Measurements from ENCODE around the gene AKNA. TPM values are rescaled to one million over a fixed set of nuclear protein-coding genes. Genes with fewer than 3 reads are reported as not detected.

The AKNA gene
- total RNA-seq, 1 donor from 2014 or later: 43.1 TPM

- no peak overlapping the region for H3K27ac Mint-ChIP-seq (ENCODE audit: unreplicated experiment)
- H3K27me3 Mint-ChIP-seq (ENCODE audit: low read depth): no peaks in the 10 kb centered on the region
- H3K36me3 Mint-ChIP-seq (ENCODE audit: low read depth): peaks cover 36% of the 10 kb centered on the region
- H3K4me1 Mint-ChIP-seq (ENCODE audit: low read depth): peaks cover 26% of the 10 kb centered on the region
- DNase-seq (ENCODE audit: low spot score): peak; percentile 47
- TF ChIP-seq, protein P1, sequence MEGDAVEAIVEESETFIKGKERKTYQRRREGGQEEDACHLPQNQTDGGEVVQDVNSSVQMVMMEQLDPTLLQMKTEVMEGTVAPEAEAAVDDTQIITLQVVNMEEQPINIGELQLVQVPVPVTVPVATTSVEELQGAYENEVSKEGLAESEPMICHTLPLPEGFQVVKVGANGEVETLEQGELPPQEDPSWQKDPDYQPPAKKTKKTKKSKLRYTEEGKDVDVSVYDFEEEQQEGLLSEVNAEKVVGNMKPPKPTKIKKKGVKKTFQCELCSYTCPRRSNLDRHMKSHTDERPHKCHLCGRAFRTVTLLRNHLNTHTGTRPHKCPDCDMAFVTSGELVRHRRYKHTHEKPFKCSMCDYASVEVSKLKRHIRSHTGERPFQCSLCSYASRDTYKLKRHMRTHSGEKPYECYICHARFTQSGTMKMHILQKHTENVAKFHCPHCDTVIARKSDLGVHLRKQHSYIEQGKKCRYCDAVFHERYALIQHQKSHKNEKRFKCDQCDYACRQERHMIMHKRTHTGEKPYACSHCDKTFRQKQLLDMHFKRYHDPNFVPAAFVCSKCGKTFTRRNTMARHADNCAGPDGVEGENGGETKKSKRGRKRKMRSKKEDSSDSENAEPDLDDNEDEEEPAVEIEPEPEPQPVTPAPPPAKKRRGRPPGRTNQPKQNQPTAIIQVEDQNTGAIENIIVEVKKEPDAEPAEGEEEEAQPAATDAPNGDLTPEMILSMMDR (IDR thresholded peaks at IDR 0.05): no peak
- H3K4me3 Mint-ChIP-seq (ENCODE audit: unreplicated experiment): no peak overlapping the region
- H3K9me3 Mint-ChIP-seq (ENCODE audit: low read depth): peaks cover 12% of the 10 kb centered on the region
These were observed 95.7 kb downstream of the AKNA start for GRCh38 chr9:114291886-114292590.

- DNase-seq (ENCODE audit: low spot score): peak; percentile 54
- Mint-ChIP-seq H3K9me3 (ENCODE audit: low read depth) (peaks cover 10% of the 10 kb centered on the region), H3K27ac (ENCODE audit: unreplicated experiment) (no peak overlapping the region), H3K27me3 (ENCODE audit: low read depth) (no peaks in the 10 kb centered on the region), H3K4me3 (ENCODE audit: unreplicated experiment) (no peak overlapping the region), H3K4me1 (ENCODE audit: low read depth) (peaks cover 32% of the 10 kb centered on the region), H3K36me3 (ENCODE audit: low read depth) (peaks cover 34% of the 10 kb centered on the region)
- TF ChIP-seq, protein P1 (IDR thresholded peaks at IDR 0.05): peak; percentile 98
These were observed 96.7 kb downstream of the AKNA start for GRCh38 chr9:114291064-114291474.

GRCh38 chr9:114290561-114290986 lies 97.2 kb downstream of the AKNA start:
- H3K9me3 Mint-ChIP-seq (ENCODE audit: low read depth): peaks cover 9% of the 10 kb centered on the region
- H3K36me3 Mint-ChIP-seq (ENCODE audit: low read depth): peaks cover 29% of the 10 kb centered on the region
- no peaks in the 10 kb centered on the region for H3K27me3 Mint-ChIP-seq (ENCODE audit: low read depth)
- no peak overlapping the region for H3K4me3 Mint-ChIP-seq (ENCODE audit: unreplicated experiment)
- peaks cover 37% of the 10 kb centered on the region for H3K4me1 Mint-ChIP-seq (ENCODE audit: low read depth)
- peak; percentile 69 for DNase-seq (ENCODE audit: low spot score)
- no peak overlapping the region for H3K27ac Mint-ChIP-seq (ENCODE audit: unreplicated experiment)
- TF ChIP-seq, protein P1 (IDR thresholded peaks at IDR 0.05): no peak

DNA sequence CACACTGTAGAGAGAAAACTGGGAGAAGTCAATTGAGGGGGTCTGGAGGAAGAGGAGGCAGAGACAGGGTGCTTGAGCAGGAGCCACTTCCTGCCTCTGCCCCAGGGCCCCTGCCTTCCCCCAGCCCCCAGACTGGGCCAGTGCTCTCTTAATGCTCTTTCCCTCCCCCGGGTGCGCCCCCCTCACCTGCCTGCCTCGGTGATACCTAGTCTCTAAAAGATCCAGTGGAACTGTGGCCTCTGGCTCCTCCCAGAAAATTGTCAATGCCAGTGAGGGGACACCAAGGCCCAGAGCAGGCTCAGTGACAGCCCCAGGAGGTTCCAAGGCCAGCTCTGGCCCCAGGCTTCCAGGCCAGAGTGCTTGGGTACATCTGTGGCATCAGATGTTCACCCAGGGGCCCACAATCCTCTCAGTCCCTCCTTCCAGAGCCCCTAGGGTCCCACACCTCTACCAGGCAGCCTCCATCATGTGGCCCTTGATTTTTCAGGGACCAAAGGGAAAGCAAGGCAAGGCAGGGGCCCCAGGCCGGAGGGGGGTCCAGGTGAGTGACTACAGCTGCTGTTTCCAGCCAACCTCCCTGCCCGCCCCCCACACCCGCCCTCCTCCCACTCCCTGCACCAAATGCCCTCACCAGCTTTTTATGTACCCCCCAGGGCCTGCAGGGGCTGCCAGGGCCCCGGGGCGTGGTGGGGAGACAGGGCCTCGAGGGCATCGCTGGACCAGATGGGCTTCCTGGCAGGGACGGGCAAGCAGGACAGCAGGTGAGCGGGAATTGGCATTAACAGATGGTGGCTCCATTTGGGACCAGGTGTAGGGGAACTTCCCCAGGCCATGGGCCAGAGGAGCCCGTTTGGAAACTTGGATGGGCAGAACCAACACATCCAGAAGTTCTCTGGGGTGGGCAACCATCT lies 98.0 kb downstream of the AKNA start:
- TF ChIP-seq, protein P1 (IDR thresholded peaks at IDR 0.05): no peak
- Mint-ChIP-seq H3K9me3 (ENCODE audit: low read depth) (peaks cover 4% of the 10 kb centered on the region), H3K27ac (ENCODE audit: unreplicated experiment) (peak overlapping the region; percentile 36), H3K27me3 (ENCODE audit: low read depth) (no peaks in the 10 kb centered on the region), H3K36me3 (ENCODE audit: low read depth) (peaks cover 26% of the 10 kb centered on the region), H3K4me1 (ENCODE audit: low read depth) (peaks cover 44% of the 10 kb centered on the region), H3K4me3 (ENCODE audit: unreplicated experiment) (no peak overlapping the region)
- DNase-seq (ENCODE audit: low spot score): peak; percentile 75

DNA sequence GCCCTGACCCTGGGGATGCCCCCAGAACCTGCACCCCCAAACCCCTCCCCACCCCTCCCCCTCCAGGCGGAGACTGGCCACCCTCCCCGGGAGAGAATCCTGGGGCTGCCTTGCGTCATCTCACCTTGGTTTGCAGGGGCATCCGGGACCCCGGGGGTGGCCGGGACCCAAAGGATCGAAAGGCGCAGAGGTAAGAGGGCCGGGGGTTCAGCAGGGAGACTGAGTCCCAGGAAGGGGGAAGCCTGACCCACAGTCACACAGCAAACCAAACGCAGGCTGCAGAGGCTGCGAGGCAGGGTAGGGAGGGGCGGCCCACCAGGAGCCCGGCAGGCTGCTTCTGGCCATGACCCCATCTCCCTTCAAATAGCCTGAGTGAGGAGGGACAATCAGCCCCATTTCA lies 98.7 kb downstream of the AKNA start:
- Mint-ChIP-seq H3K27ac (ENCODE audit: unreplicated experiment) (no peak overlapping the region), H3K4me3 (ENCODE audit: unreplicated experiment) (no peak overlapping the region), H3K36me3 (ENCODE audit: low read depth) (peaks cover 22% of the 10 kb centered on the region), H3K27me3 (ENCODE audit: low read depth) (no peaks in the 10 kb centered on the region), H3K9me3 (ENCODE audit: low read depth) (no peaks in the 10 kb centered on the region), H3K4me1 (ENCODE audit: low read depth) (peaks cover 45% of the 10 kb centered on the region)
- TF ChIP-seq, protein P1 (IDR thresholded peaks at IDR 0.05): no peak
- DNase-seq (ENCODE audit: low spot score): peak; percentile 75

Data from chondrocyte (in vitro differentiated cells).